IPS-18c (cell line): ENCODE results near the gene ITPRIP.

Source experiments
- H3K4me3 ChIP-seq: 2 replicates; pipeline ENCODE4 v1.7.0; 2013; ENCODE audit warnings: low read depth, mild to moderate bottlenecking, low read length, moderate library complexity; ENCODE audit not compliant: insufficient read depth
- H3K9me3 ChIP-seq: one replicate; pipeline ENCODE4 v1.6.1; 2013; ENCODE audit warnings: mild to moderate bottlenecking, low read length, moderate library complexity; ENCODE audit not compliant: control insufficient read depth, insufficient read depth

The ITPRIP gene

DNA sequence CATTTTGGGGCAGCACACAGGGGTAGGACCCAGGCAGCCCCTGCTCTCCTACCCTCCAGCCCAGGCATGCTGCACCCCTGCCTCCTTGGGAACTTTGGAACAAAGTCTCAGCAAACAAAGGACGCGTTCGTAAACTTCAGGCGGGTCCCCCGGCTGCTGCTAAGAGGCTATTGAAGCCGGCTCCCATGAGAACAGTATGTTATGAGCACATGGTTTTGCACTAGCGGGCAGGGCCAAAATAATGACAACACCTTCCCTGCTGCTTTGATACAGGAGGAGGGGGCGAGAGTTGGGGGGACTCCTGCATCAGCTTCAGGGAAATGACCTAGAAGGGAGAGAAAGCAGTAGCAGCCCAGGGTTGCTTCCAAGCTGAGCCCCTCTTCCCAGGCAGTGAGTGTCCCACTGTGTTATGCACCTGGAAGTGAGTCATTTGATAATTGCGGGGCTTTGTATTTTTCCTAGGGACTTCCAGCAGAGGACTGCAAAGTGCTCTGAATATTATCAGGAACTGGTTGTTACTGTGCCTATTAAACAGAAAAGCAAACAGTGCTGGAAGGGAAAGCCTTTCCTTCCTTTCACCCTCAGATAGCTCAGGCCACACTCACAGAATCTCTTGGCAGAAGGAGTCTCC is 6.9 kb downstream of the ITPRIP start:
- Histone ChIP-seq H3K4me3 (no peak overlapping the region), H3K9me3 (no peaks in the 10 kb centered on the region)

- no peaks in the 10 kb centered on the region for H3K9me3 ChIP-seq
- no peak overlapping the region for H3K4me3 ChIP-seq
Observed at GRCh38 chr10:104330168-104331110, 7.8 kb downstream of the ITPRIP start.

GRCh38 chr10:104329735-104330134 is 8.5 kb downstream of the ITPRIP start:
- H3K9me3 ChIP-seq, result no peaks in the 10 kb centered on the region
- H3K4me3 ChIP-seq, result no peak overlapping the region

DNA sequence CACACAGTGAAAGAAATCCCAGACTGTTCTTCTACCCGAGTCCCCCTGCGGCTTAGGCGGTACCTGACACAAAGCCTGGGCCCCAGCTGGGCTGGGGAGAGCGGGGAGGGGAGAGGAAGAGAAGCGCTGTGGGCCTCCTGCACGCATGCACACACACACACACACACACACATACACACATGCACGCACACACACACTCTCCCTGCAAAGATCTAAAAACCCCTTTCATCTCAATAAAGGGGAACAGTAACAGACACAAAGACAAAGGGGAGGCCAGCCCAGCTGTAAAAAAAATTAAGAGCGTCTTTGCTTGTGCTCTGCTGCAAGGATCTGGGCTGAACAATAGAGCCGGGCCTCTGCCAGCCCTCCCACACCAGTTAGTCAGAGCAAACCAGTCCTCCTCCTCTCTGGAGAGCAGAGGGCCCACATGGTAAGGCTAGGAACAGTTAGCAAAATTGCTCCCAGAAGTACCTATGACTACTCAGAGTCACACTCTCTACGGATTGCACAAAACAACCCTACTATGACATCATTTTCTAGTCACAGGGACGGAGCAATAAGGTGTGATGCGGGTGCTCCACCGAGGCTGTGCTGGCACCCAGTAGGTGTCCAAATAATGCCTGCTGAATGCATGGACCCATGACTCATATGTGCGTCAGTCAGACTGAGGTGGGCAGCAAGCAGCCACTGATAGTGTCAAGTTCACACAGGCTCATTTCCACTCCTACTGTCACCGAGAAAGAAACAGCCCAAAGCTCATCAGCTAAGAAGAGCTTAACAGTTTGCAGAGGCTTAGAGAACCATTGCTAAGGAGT is 9.2 kb downstream of the ITPRIP start:
- Histone ChIP-seq H3K9me3 (no peaks in the 10 kb centered on the region), H3K4me3 (peak overlapping the region; percentile 32)

GRCh38 chr10:104328646-104328895 is 9.7 kb downstream of the ITPRIP start:
- H3K4me3 ChIP-seq, result peak overlapping the region; percentile 32
- H3K9me3 ChIP-seq, result no peaks in the 10 kb centered on the region

DNA sequence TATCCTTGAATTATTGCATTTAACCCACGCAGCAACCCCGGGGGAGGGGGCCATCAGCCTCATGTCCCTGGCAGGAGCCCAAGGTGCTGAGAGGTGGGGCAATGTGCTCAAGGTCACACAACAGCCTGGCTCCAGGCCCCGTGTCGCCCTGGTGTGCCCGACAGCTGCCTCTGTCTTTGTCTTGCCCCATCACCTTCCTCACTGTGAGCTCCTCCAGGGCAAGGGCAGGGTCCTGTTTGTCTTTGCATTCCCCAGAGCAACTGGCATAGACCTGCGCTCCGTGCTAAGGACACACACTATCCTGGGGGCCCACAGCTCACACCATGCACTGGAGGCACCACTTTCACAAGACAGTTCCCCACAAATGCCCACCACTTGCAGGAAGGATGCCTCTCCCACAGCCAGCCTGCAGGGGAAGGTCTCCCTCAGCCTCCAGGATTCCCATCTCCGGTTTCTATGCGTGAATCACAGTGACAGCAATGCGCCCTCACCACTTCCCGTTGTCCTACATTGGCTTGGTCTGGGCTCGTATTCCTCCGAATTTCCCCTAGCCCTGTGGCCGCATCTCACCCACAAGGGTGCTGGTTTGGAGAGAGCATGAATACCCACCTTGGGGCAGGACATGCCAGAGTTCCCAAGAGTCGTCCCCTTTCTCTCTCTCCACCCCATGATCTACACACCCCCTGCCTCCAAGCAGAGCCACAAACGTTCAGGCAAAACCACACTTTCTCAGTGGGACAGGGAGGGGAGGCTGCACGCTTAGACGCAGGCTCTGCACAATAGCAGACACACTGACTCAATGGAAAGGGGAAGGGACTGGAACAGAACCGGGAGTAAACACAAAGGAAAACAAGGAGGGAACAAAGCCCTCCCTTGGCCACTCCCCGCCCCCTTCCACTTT is 10.3 kb downstream of the ITPRIP start:
- Histone ChIP-seq H3K4me3 (peak overlapping the region; percentile 32), H3K9me3 (no peaks in the 10 kb centered on the region)

- no peak overlapping the region for H3K4me3 ChIP-seq
- H3K9me3 ChIP-seq, result no peaks in the 10 kb centered on the region
Observed at GRCh38 chr10:104326991-104327610, 11.2 kb downstream of the ITPRIP start.

DNA sequence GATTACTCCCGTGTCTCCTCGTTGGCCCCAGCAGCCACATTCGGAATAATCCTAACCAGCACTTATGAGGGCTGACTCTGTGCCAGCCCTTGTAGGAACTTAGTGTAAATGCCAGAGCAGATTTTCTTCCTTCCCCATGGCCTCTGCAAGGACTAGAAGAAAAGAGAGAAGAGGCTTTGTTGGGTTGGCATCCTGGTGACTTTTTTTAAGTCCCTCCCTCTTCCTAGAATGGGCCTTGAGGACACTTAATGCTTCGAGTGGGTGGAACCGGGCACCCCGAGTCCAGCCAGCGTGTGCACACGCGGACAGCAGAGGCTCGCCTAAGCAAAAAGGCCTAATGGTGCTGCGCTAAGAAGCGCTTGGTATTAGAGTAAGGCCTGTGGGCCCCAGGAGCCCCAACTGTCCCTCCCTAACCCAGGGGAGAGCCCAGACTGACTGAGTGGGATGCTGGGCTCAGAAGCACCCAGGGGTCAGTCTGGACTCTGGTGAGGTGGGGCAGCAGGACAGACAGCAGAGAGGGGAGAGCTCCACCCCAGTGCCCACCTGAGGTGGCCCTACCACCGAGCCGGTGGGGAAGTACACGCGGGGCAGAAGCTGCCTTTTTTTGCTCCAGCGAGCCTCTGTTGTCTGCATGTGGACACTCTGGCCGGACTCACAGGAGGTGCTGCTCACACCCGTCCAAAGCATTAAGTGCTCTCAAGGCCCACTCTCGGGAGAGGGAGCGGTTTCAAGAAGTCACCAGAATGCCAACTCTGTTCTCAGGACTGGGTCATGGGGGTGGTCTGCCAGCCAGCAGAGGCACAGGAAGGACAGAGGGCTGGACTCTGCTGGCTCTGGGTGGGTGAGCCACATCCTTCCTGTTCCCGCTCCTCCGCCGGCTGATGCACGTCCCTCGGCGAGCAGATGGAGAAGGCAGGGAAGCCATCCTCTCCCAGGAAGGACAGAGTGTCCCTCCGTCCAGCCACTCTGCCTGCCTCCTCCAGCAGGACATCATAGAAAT is 12.5 kb downstream of the ITPRIP start:
- no peak overlapping the region for H3K4me3 ChIP-seq

GRCh38 chr10:104324931-104325330 is 13.3 kb downstream of the ITPRIP start:
- Histone ChIP-seq H3K9me3 (no peaks in the 10 kb centered on the region), H3K4me3 (no peak overlapping the region)

More for the DNA sequence above, 12.5 kb downstream of the ITPRIP start:
- H3K9me3 ChIP-seq, result no peaks in the 10 kb centered on the region

DNA sequence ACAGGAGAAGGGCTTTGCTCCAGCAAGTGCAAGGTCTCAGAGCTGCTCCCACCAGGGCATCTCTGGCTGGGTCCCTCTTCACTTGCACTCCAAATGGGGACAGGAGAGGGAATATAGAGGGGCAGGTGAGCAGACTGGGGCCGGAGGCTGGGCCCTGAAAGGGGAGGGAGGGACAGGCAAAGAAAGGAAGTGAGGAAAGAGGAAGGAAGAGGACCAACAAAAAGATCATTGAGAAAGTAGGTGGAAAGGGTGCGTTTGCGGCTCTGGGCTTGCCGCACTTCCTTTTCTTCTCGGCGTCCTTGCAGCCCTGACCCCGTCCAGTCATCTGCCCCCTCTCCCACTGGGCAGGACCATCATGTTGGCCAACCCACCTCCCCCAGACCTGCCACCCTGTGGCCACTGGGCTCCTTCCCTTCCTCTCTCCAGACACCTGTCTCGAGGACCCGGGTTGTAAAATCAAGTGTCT is 14.0 kb downstream of the ITPRIP start:
- H3K4me3 ChIP-seq, result no peak overlapping the region

GRCh38 chr10:104323760-104324201 is 14.5 kb downstream of the ITPRIP start:
- H3K4me3 ChIP-seq, result no peak overlapping the region

More for the DNA sequence above, 14.0 kb downstream of the ITPRIP start:
- H3K9me3 ChIP-seq, result no peaks in the 10 kb centered on the region

DNA sequence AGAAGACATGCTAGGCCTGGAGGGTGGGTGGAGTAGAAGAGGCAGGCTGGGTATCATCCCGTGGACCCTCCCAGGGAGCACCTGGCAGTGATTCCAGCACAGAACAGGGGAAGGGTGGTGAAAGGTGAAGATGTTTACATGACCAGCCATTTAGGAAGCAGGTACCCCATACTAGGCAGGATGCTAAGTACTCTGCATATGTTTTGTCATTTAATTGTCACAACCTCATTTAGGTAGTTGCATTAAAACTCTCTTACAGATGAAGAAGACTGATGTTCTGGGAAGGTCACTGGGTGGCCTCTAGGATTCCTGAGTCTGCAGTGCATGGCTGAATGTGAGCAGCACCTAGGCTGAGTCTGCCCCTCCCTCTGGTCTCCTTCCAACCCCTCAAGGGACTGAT is 15.2 kb downstream of the ITPRIP start:
- Histone ChIP-seq H3K4me3 (no peak overlapping the region), H3K9me3 (no peaks in the 10 kb centered on the region)

More at GRCh38 chr10:104323760-104324201, 14.5 kb downstream of the ITPRIP start:
- H3K9me3 ChIP-seq, result no peaks in the 10 kb centered on the region

- H3K9me3 ChIP-seq, result no peaks in the 10 kb centered on the region
- no peak overlapping the region for H3K4me3 ChIP-seq
Observed at GRCh38 chr10:104322416-104322782, 15.9 kb downstream of the ITPRIP start.

DNA sequence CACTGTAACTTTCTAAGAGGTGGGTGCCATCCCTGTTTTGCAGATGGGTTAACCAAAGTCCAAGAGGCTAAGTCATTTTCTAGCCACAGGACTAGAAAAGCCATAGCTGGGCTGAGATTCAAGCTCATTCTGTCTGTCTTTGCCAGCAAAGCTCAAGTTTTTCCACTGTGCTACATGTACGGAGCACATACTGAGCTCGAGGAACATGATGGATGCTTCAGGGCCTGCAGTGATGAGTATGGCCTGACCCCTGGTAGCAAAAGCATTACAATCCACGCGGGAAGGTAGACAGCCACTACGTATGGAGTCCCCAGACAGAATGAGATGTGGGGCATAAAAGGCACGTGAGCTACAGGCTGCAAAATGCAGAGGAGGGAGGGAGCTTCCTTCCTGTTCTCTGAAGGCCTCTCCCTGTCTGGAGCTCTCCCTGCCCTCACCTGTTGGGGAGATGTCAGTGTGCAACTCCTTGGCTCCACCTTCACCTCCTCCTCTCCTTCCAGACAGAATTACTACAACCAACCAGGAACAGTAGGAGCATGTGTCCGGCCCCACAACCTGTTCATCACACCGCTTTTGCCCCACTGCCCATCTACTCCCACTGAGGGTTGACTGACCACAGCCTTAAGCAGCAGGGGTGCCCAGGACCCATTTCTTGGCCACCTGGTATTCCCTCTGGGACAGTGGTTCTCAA is 16.4 kb downstream of the ITPRIP start:
- Histone ChIP-seq H3K4me3 (no peak overlapping the region), H3K9me3 (no peaks in the 10 kb centered on the region)

GRCh38 chr10:104321226-104321625 is 17.0 kb downstream of the ITPRIP start:
- Histone ChIP-seq H3K9me3 (no peaks in the 10 kb centered on the region), H3K4me3 (no peak overlapping the region)
